ENCODE data around the gene NKAIN2.
"Not testable (repeated sequence)": the region's sequence is repeated elsewhere in the genome, so short reads cannot be mapped to it uniquely, and the experiment has no call there.

NKAIN2 gene

GRCh38 chr6:124393536-124393935 is 589.9 kb downstream of the NKAIN2 start:
- Histone ChIP-seq H2BK120ac (ENCODE audit: low read depth, low read length) (no peak overlapping the region), H3K36me3 (replicated peaks in 1 of 2; ENCODE audit: control insufficient read depth in 2 of 2, insufficient read depth in 2 of 2, low read length in 2 of 2) (no peaks in the 10 kb centered on the region), H3K9ac (ENCODE audit: low read depth, low read length, poor library complexity) (no peak overlapping the region), H3K4me1 (ENCODE audit: control insufficient read depth in 2 of 2, insufficient read depth in 1 of 2, low read depth in 1 of 2, low read length in 2 of 2) (no peaks in the 10 kb centered on the region), H3K4me2 (ENCODE audit: insufficient read depth, low read length, poor library complexity, severe bottlenecking) (no peak overlapping the region), H3K18ac (ENCODE audit: low read length) (no peak overlapping the region), H2BK15ac (ENCODE audit: low read length) (no peak overlapping the region), H3K4ac (ENCODE audit: low read length) (no peak overlapping the region), H3K14ac (ENCODE audit: low read length) (no peak overlapping the region), H3K27ac (replicated peaks; ENCODE audit: low read length) (no peak overlapping the region), H3K27me3 (ENCODE audit: control insufficient read depth in 3 of 3, insufficient read depth in 3 of 3, low read depth in 1 of 3, low read length in 3 of 3) (no peaks in the 10 kb centered on the region), H3K79me1 (ENCODE audit: low read depth, low read length) (no peaks in the 10 kb centered on the region), H3K9me3 (replicated peaks in 1 of 2; ENCODE audit: control insufficient read depth in 2 of 2, insufficient read depth in 1 of 2, low read depth in 1 of 2, low read length in 2 of 2) (peaks cover 0 to 5% of the 10 kb centered on the region in 2 donors), H3K23ac (ENCODE audit: low read depth, low read length, poor library complexity) (no peak overlapping the region), H3K4me3 (ENCODE audit: low read length in 2 of 2) (no peak overlapping the region), H2BK5ac (ENCODE audit: low read length) (no peak overlapping the region), H2AFZ (ENCODE audit: low read length) (no peak overlapping the region), H2BK12ac (ENCODE audit: low read length) (no peak overlapping the region), H2AK5ac (ENCODE audit: low read depth, low read length) (no peak overlapping the region), H4K8ac (ENCODE audit: low read depth, low read length) (no peak overlapping the region), H4K91ac (ENCODE audit: low read depth, low read length, poor library complexity) (no peak overlapping the region)
- no peak for DNase-seq (ENCODE audit: low spot score)
- WGBS, 2 donors (ENCODE audit: extremely low coverage in 2 of 2, insufficient read length in 2 of 2, insufficient replicate concordance in 1 of 2) = no CpG with 5 or more reads among the region's 4 CpGs

- no peaks in the 10 kb centered on the region for H3K4me1 ChIP-seq (ENCODE audit: control insufficient read depth in 2 of 2, insufficient read depth in 1 of 2, low read depth in 1 of 2, low read length in 2 of 2)
- no peak overlapping the region for H3K23ac ChIP-seq (ENCODE audit: low read depth, low read length, poor library complexity)
- H4K91ac ChIP-seq (ENCODE audit: low read depth, low read length, poor library complexity) = no peak overlapping the region
- no peaks in the 10 kb centered on the region for H3K9me3 ChIP-seq (replicated peaks in 1 of 2; ENCODE audit: control insufficient read depth in 2 of 2, insufficient read depth in 1 of 2, low read depth in 1 of 2, low read length in 2 of 2)
- H3K4me2 ChIP-seq (ENCODE audit: insufficient read depth, low read length, poor library complexity, severe bottlenecking) = no peak overlapping the region
- H3K4me3 ChIP-seq (ENCODE audit: low read length in 2 of 2) = no peak overlapping the region
- no peak overlapping the region for H2BK12ac ChIP-seq (ENCODE audit: low read length)
- no peak overlapping the region for H3K9ac ChIP-seq (ENCODE audit: low read depth, low read length, poor library complexity)
- no peaks in the 10 kb centered on the region for H3K36me3 ChIP-seq (replicated peaks in 1 of 2; ENCODE audit: control insufficient read depth in 2 of 2, insufficient read depth in 2 of 2, low read length in 2 of 2)
- no peak for DNase-seq (ENCODE audit: low spot score)
- H2AFZ ChIP-seq (ENCODE audit: low read length) = no peak overlapping the region
- H2BK120ac ChIP-seq (ENCODE audit: low read depth, low read length) = no peak overlapping the region
- no peak overlapping the region for H3K27ac ChIP-seq (replicated peaks; ENCODE audit: low read length)
- WGBS, 2 donors (ENCODE audit: extremely low coverage in 2 of 2, insufficient read length in 2 of 2, insufficient replicate concordance in 1 of 2) = no CpG with 5 or more reads among the region's 2 CpGs
- H2BK15ac ChIP-seq (ENCODE audit: low read length) = no peak overlapping the region
- no peak overlapping the region for H3K14ac ChIP-seq (ENCODE audit: low read length)
- no peaks in the 10 kb centered on the region for H3K79me1 ChIP-seq (ENCODE audit: low read depth, low read length)
- H3K4ac ChIP-seq (ENCODE audit: low read length) = no peak overlapping the region
- no peak overlapping the region for H4K8ac ChIP-seq (ENCODE audit: low read depth, low read length)
- no peak overlapping the region for H2AK5ac ChIP-seq (ENCODE audit: low read depth, low read length)
- H2BK5ac ChIP-seq (ENCODE audit: low read length) = no peak overlapping the region
- no peaks in the 10 kb centered on the region for H3K27me3 ChIP-seq (ENCODE audit: control insufficient read depth in 3 of 3, insufficient read depth in 3 of 3, low read depth in 1 of 3, low read length in 3 of 3)
- H3K18ac ChIP-seq (ENCODE audit: low read length) = no peak overlapping the region
These were observed 592.7 kb downstream of the NKAIN2 start for GRCh38 chr6:124396361-124396760.

GRCh38 chr6:124400261-124400999 is 596.8 kb downstream of the NKAIN2 start:
- Histone ChIP-seq H3K4me3 (ENCODE audit: low read length in 2 of 2) (no peak overlapping the region), H2BK5ac (ENCODE audit: low read length) (no peak overlapping the region), H3K9me3 (replicated peaks in 1 of 2; ENCODE audit: control insufficient read depth in 2 of 2, insufficient read depth in 1 of 2, low read depth in 1 of 2, low read length in 2 of 2) (no peaks in the 10 kb centered on the region), H3K4me1 (ENCODE audit: control insufficient read depth in 2 of 2, insufficient read depth in 1 of 2, low read depth in 1 of 2, low read length in 2 of 2) (no peaks in the 10 kb centered on the region), H3K79me1 (ENCODE audit: low read depth, low read length) (no peaks in the 10 kb centered on the region), H2BK120ac (ENCODE audit: low read depth, low read length) (no peak overlapping the region), H3K18ac (ENCODE audit: low read length) (no peak overlapping the region), H3K23ac (ENCODE audit: low read depth, low read length, poor library complexity) (no peak overlapping the region), H3K14ac (ENCODE audit: low read length) (no peak overlapping the region), H2BK12ac (ENCODE audit: low read length) (no peak overlapping the region), H2AFZ (ENCODE audit: low read length) (no peak overlapping the region), H3K36me3 (replicated peaks in 1 of 2; ENCODE audit: control insufficient read depth in 2 of 2, insufficient read depth in 2 of 2, low read length in 2 of 2) (no peaks in the 10 kb centered on the region), H2AK5ac (ENCODE audit: low read depth, low read length) (no peak overlapping the region), H3K9ac (ENCODE audit: low read depth, low read length, poor library complexity) (no peak overlapping the region), H3K27ac (replicated peaks; ENCODE audit: low read length) (no peak overlapping the region), H3K4ac (ENCODE audit: low read length) (no peak overlapping the region), H4K91ac (ENCODE audit: low read depth, low read length, poor library complexity) (no peak overlapping the region), H3K27me3 (ENCODE audit: control insufficient read depth in 3 of 3, insufficient read depth in 3 of 3, low read depth in 1 of 3, low read length in 3 of 3) (no peaks in the 10 kb centered on the region), H3K4me2 (ENCODE audit: insufficient read depth, low read length, poor library complexity, severe bottlenecking) (no peak overlapping the region), H2BK15ac (ENCODE audit: low read length) (no peak overlapping the region), H4K8ac (ENCODE audit: low read depth, low read length) (no peak overlapping the region)
- DNase-seq (ENCODE audit: low spot score) = no peak
- no CpG with 5 or more reads among the region's 2 CpGs for WGBS, 2 donors (ENCODE audit: extremely low coverage in 2 of 2, insufficient read length in 2 of 2, insufficient replicate concordance in 1 of 2)

- not testable (repeated sequence) for H4K91ac ChIP-seq (ENCODE audit: low read depth, low read length, poor library complexity); H2AK5ac ChIP-seq (ENCODE audit: low read depth, low read length); H3K18ac ChIP-seq (ENCODE audit: low read length); H2BK120ac ChIP-seq (ENCODE audit: low read depth, low read length); H3K79me1 ChIP-seq (ENCODE audit: low read depth, low read length); H3K36me3 ChIP-seq (replicated peaks in 1 of 2; ENCODE audit: control insufficient read depth in 2 of 2, insufficient read depth in 2 of 2, low read length in 2 of 2); H3K4me1 ChIP-seq (ENCODE audit: control insufficient read depth in 2 of 2, insufficient read depth in 1 of 2, low read depth in 1 of 2, low read length in 2 of 2); H2BK12ac ChIP-seq (ENCODE audit: low read length); H3K27ac ChIP-seq (replicated peaks; ENCODE audit: low read length); H3K4me2 ChIP-seq (ENCODE audit: insufficient read depth, low read length, poor library complexity, severe bottlenecking); H3K23ac ChIP-seq (ENCODE audit: low read depth, low read length, poor library complexity); H2BK15ac ChIP-seq (ENCODE audit: low read length); H3K4me3 ChIP-seq (ENCODE audit: low read length in 2 of 2); H3K9ac ChIP-seq (ENCODE audit: low read depth, low read length, poor library complexity); H3K9me3 ChIP-seq (replicated peaks in 1 of 2; ENCODE audit: control insufficient read depth in 2 of 2, insufficient read depth in 1 of 2, low read depth in 1 of 2, low read length in 2 of 2); H3K27me3 ChIP-seq (ENCODE audit: control insufficient read depth in 3 of 3, insufficient read depth in 3 of 3, low read depth in 1 of 3, low read length in 3 of 3); H2BK5ac ChIP-seq (ENCODE audit: low read length); H2AFZ ChIP-seq (ENCODE audit: low read length); H4K8ac ChIP-seq (ENCODE audit: low read depth, low read length); H3K14ac ChIP-seq (ENCODE audit: low read length); H3K4ac ChIP-seq (ENCODE audit: low read length); DNase-seq (ENCODE audit: low spot score)
- WGBS, 2 donors (ENCODE audit: extremely low coverage in 2 of 2, insufficient read length in 2 of 2, insufficient replicate concordance in 1 of 2) = no CpG with 5 or more reads among the region's 4 CpGs
These were observed 606.8 kb downstream of the NKAIN2 start for GRCh38 chr6:124410425-124410824.
